ENCODE data around the gene ZNF862. TPM values are rescaled to one million over a fixed set of nuclear protein-coding genes. Genes with fewer than 3 reads are reported as not detected.

Gene ZNF862
- total RNA-seq, 1 experiment from 2014 or later: 1.9 TPM

DNA sequence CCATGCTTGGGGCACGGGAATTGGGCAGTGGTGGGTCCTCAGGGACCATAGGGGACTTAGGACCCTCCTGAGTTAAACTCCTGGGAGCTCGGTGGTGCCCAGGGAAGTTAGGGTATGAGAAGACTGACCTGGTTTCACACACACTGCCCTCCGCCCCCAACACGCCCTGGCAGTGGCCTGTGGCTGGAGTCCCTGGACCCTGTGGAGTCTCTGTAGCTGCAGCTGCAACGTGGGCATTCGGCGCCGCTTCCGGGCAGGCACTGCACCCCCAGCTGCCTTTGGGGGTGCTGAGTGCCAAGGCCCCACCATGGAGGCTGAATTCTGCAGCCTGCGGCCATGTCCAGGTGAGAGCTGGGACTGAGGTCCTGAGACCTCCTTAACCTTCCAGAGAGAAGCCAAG is 29.9 kb upstream of the ZNF862 start:
- H3K23me2 ChIP-seq (ENCODE audit: insufficient read length, low read depth, low read length, poor library complexity, severe bottlenecking): no peaks in the 10 kb centered on the region
- no peaks in the 10 kb centered on the region for H3K9me3 ChIP-seq (ENCODE audit: control insufficient read depth, low read depth, low read length)
- no peak overlapping the region for H3K18ac ChIP-seq (ENCODE audit: insufficient read length, low read depth, low read length)
- no peak for DNase-seq
- H3K27ac ChIP-seq (ENCODE audit: insufficient read length, low read depth, low read length): no peak overlapping the region
- H2AFZ ChIP-seq (ENCODE audit: low read length): no peak overlapping the region
- Mint-ChIP-seq H3K9me3 (no peaks in the 10 kb centered on the region), H3K27me3 (ENCODE audit: low read depth) (peaks cover 21% of the 10 kb centered on the region), H3K36me3 (ENCODE audit: insufficient read depth in 1 of 3, low read depth in 3 of 3) (no peaks in the 10 kb centered on the region), H3K4me3 (no peak overlapping the region), H3K4me1 (peaks cover under 1 to 6% of the 10 kb centered on the region in 2 experiments; a peak in 2 of 4 replicates), H3K27ac (no peak overlapping the region)
- H3K9ac ChIP-seq (ENCODE audit: extremely low read depth, insufficient read length, low read length): no peak overlapping the region
- no peak overlapping the region for H2BK12ac ChIP-seq (ENCODE audit: insufficient read length, low read depth, low read length)
- no peak overlapping the region for H2BK15ac ChIP-seq (ENCODE audit: low read depth, low read length)
- no peak overlapping the region for H2BK20ac ChIP-seq (ENCODE audit: low read depth, low read length, poor library complexity, severe bottlenecking)
- no peak overlapping the region for H2AK5ac ChIP-seq (ENCODE audit: insufficient read length, low read length)
- TF ChIP-seq CTCF (conservative IDR thresholded peaks at IDR 0.05): no peak
- no peak overlapping the region for H4K8ac ChIP-seq (replicated peaks; ENCODE audit: insufficient read length, low read depth, low read length)
- H3K27me3 ChIP-seq (ENCODE audit: insufficient read depth, low read length): no peaks in the 10 kb centered on the region
- no peak overlapping the region for H3T11ph ChIP-seq (ENCODE audit: low read length)
- H4K20me1 ChIP-seq (ENCODE audit: control insufficient read depth, insufficient read depth, insufficient read length): no peaks in the 10 kb centered on the region
- no peak overlapping the region for H2BK120ac ChIP-seq (ENCODE audit: low read depth, low read length, poor library complexity, severe bottlenecking)
- no peaks in the 10 kb centered on the region for H3K79me2 ChIP-seq (ENCODE audit: insufficient read depth, low read length)
- H3K4me2 ChIP-seq (ENCODE audit: insufficient read depth, insufficient read length, low read length): no peak overlapping the region
- no peaks in the 10 kb centered on the region for H3K79me1 ChIP-seq (ENCODE audit: insufficient read depth, low read depth, low read length, poor library complexity, severe bottlenecking)
- no peak overlapping the region for H3K56ac ChIP-seq (ENCODE audit: insufficient read length, low read depth, low read length)
- no peak overlapping the region for H4K5ac ChIP-seq (ENCODE audit: insufficient read length, low read depth, low read length)
- H2BK5ac ChIP-seq (ENCODE audit: insufficient read length, low read length): no peak overlapping the region
- no peaks in the 10 kb centered on the region for H3K4me1 ChIP-seq (ENCODE audit: insufficient read depth, low read length)
- no CpG with 5 or more reads among the region's 10 CpGs for WGBS (ENCODE audit: extremely low coverage, insufficient read length, low lambda C conversion rate)
- H4K91ac ChIP-seq (ENCODE audit: insufficient read length, low read depth, low read length): no peak overlapping the region
- H3K14ac ChIP-seq (ENCODE audit: insufficient read depth, low read length): no peak overlapping the region; the same call in 1 of the 2 replicates
- no peak overlapping the region for H3K23ac ChIP-seq (ENCODE audit: insufficient read length, low read depth, low read length)
- H3K4ac ChIP-seq (ENCODE audit: low read depth, low read length): no peak overlapping the region

Data from H9 (cell line).